T47D (cell line): ENCODE results near the gene GALNTL6.
"Not testable (repeated sequence)": the region's sequence is repeated elsewhere in the genome, so short reads cannot be mapped to it uniquely, and the experiment has no call there.

Source experiments
- DNase-seq, 2 experiments: peaks; one replicate each; pipeline versions ENCODE4 v3.0.0 to v3.0.0-alpha.2; 2011 to 2012; ENCODE audit warnings: low read depth in 1 of 2, low spot score in 1 of 2
- JUND ChIP-seq: IDR thresholded peaks from 2 replicates; pipeline ENCODE4 v1.6.1; 2012; ENCODE audit warnings: low read depth
- in situ Hi-C: cut with HindIII; loops from 2 replicates; pipeline ENCODE4 v1.10.0; 2016; ENCODE audit warnings: low sequenced_read_pairs, low pct_unique_long_range_greater_than_20kb

Gene GALNTL6

GRCh38 chr4:172709376-172709775 lies 896.2 kb downstream of the GALNTL6 start:
- DNase-seq, result no peak
- TF ChIP-seq JUND, result no peak
- in situ Hi-C loops, result no loop called here

GRCh38 chr4:172716291-172716690 lies 903.1 kb downstream of the GALNTL6 start:
- TF ChIP-seq JUND, result no peak
- in situ Hi-C loops, result no loop called here
- DNase-seq, result no peak

- in situ Hi-C loops, result no loop called here
- no peak for DNase-seq
- TF ChIP-seq JUND, result no peak
Measured at GRCh38 chr4:172721659-172722058, 908.5 kb downstream of the GALNTL6 start.

GRCh38 chr4:172725581-172725980 lies 912.4 kb downstream of the GALNTL6 start:
- no peak for DNase-seq
- in situ Hi-C loops, result no loop called here
- no peak for TF ChIP-seq JUND

GRCh38 chr4:172726001-172726423 lies 912.8 kb downstream of the GALNTL6 start:
- in situ Hi-C loops, result no loop called here
- no peak for TF ChIP-seq JUND
- no peak for DNase-seq

- in situ Hi-C loops, result no loop called here
- TF ChIP-seq JUND, result no peak
- DNase-seq, result no peak
Measured at GRCh38 chr4:172727631-172728030, 914.4 kb downstream of the GALNTL6 start.

- in situ Hi-C loops, DNase-seq: not testable (repeated sequence)
Measured at GRCh38 chr4:172733645-172734044, 920.4 kb downstream of the GALNTL6 start.

- in situ Hi-C loops, result no loop called here
- DNase-seq, result no peak
- no peak for TF ChIP-seq JUND
Measured at GRCh38 chr4:172734555-172734954, 921.4 kb downstream of the GALNTL6 start.

- no peak for DNase-seq
- no peak for TF ChIP-seq JUND
- in situ Hi-C loops, result no loop called here
Measured at GRCh38 chr4:172736046-172736445, 922.8 kb downstream of the GALNTL6 start.

- no peak for TF ChIP-seq JUND
- DNase-seq, result no peak
- in situ Hi-C loops, result no loop called here
Measured at GRCh38 chr4:172740434-172740833, 927.2 kb downstream of the GALNTL6 start.

GRCh38 chr4:172750910-172751309 lies 937.7 kb downstream of the GALNTL6 start:
- no peak for DNase-seq
- in situ Hi-C loops, result no loop called here
- no peak for TF ChIP-seq JUND

- no peak for TF ChIP-seq JUND
- DNase-seq, result no peak
- in situ Hi-C loops, result no loop called here
Measured at GRCh38 chr4:172751550-172751949, 938.3 kb downstream of the GALNTL6 start.

GRCh38 chr4:172758586-172759340 lies 945.6 kb downstream of the GALNTL6 start:
- DNase-seq, result no peak
- in situ Hi-C loops, result no loop called here
- TF ChIP-seq JUND, result no peak

- in situ Hi-C loops, result no loop called here
- no peak for DNase-seq
- TF ChIP-seq JUND, result no peak
Measured at GRCh38 chr4:172760512-172760911, 947.3 kb downstream of the GALNTL6 start.
